ENCODE results near the gene PHACTR3. TPM values are rescaled to one million over a fixed set of nuclear protein-coding genes. Genes with fewer than 3 reads are reported as not detected.

Gene PHACTR3
- total RNA-seq, 1 donor from 2014 or later: not detected

GRCh38 chr20:59891581-59891980 is 287.2 kb downstream of the PHACTR3 start:
- Mint-ChIP-seq H3K27ac (no peak overlapping the region), H3K27me3 (ENCODE audit: low read depth) (peaks cover 4% of the 10 kb centered on the region), H3K4me3 (ENCODE audit: low read depth) (no peak overlapping the region), H3K36me3 (ENCODE audit: low read depth) (peaks cover 3% of the 10 kb centered on the region), H3K4me1 (ENCODE audit: low read depth) (no peaks in the 10 kb centered on the region), H3K9me3 (no peaks in the 10 kb centered on the region)
- intact Hi-C loops (cut with micrococcal nuclease): no loop called here
- DNase-seq (ENCODE audit: low spot score): no peak

GRCh38 chr20:59895908-59896307 is 291.6 kb downstream of the PHACTR3 start:
- H3K27me3 Mint-ChIP-seq (ENCODE audit: low read depth): peaks cover 11% of the 10 kb centered on the region
- intact Hi-C loops (cut with micrococcal nuclease): no loop called here
- DNase-seq (ENCODE audit: low spot score): no peak
- no peaks in the 10 kb centered on the region for H3K36me3 Mint-ChIP-seq (ENCODE audit: low read depth)
- no peak overlapping the region for H3K4me3 Mint-ChIP-seq (ENCODE audit: low read depth)
- H3K9me3 Mint-ChIP-seq: no peaks in the 10 kb centered on the region
- no peak overlapping the region for H3K27ac Mint-ChIP-seq
- H3K4me1 Mint-ChIP-seq (ENCODE audit: low read depth): no peaks in the 10 kb centered on the region
